Measurements from ENCODE around the gene EML6.

Gene EML6

GRCh38 chr2:54859416-54859815, 136.0 kb downstream of the EML6 start:
- H3K27ac ChIP-seq, result no peak overlapping the region
- no peak for TF ChIP-seq CTCF (conservative IDR thresholded peaks at IDR 0.05)

GRCh38 chr2:54859997-54860701, 136.7 kb downstream of the EML6 start:
- H3K27ac ChIP-seq, result no peak overlapping the region
- TF ChIP-seq CTCF (conservative IDR thresholded peaks at IDR 0.05), result no peak

GRCh38 chr2:54862229-54862628, 138.8 kb downstream of the EML6 start:
- H3K27ac ChIP-seq, result no peak overlapping the region

GRCh38 chr2:54862742-54863141, 139.3 kb downstream of the EML6 start:
- H3K27ac ChIP-seq, result no peak overlapping the region

More at GRCh38 chr2:54862229-54862628, 138.8 kb downstream of the EML6 start:
- no peak for TF ChIP-seq CTCF (conservative IDR thresholded peaks at IDR 0.05)

GRCh38 chr2:54863660-54864059, 140.2 kb downstream of the EML6 start:
- TF ChIP-seq CTCF (conservative IDR thresholded peaks at IDR 0.05), result no peak
- no peak overlapping the region for H3K27ac ChIP-seq

More at GRCh38 chr2:54862742-54863141, 139.3 kb downstream of the EML6 start:
- TF ChIP-seq CTCF (conservative IDR thresholded peaks at IDR 0.05), result no peak

GRCh38 chr2:54864096-54864495, 140.6 kb downstream of the EML6 start:
- TF ChIP-seq CTCF (conservative IDR thresholded peaks at IDR 0.05), result no peak
- no peak overlapping the region for H3K27ac ChIP-seq

- no peak overlapping the region for H3K27ac ChIP-seq
- TF ChIP-seq CTCF (conservative IDR thresholded peaks at IDR 0.05), result no peak
These were observed 141.3 kb downstream of the EML6 start for GRCh38 chr2:54864727-54865126.
